ENCODE results near the gene AP3D1. TPM values are rescaled to one million over a fixed set of nuclear protein-coding genes. Genes with fewer than 3 reads are reported as not detected.
"Not testable (repeated sequence)": the region's sequence is repeated elsewhere in the genome, so short reads cannot be mapped to it uniquely, and the experiment has no call there.

AP3D1 gene
- total RNA-seq, 2 donors from 2014 or later = 105 to 137 TPM

DNA sequence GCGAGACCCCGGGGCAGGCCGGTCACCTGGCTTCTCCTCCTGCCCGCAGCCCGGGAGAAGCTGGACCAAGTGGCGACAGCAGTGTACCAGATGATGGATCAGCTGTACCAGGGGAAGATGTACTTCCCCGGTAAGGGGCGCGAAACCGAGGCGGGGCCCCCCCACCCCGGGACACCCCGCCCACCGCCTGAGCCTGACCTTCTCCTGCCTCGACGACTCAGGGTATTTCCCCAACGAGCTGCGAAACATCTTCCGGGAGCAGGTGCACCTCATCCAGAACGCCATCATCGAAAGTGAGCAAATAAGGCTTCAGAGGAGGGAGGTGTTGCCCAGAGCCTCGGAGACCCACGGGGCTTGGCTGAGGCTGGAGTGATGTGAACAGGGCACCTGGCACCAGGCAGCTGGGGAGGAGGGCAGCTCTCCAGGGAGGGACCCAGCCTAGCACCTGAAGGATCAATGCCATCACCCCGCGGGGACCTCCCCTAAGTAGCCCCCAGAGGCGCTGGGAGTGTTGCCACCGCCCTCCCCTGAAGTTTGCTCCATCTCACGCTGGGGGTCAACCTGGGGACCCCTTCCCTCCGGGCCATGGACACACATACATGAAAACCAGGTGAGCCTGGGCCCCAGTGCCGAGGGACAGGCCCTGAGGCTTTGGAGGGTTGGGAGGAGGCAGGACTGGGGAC is 54.0 kb downstream of the AP3D1 start:
- TF ChIP-seq, protein P1, sequence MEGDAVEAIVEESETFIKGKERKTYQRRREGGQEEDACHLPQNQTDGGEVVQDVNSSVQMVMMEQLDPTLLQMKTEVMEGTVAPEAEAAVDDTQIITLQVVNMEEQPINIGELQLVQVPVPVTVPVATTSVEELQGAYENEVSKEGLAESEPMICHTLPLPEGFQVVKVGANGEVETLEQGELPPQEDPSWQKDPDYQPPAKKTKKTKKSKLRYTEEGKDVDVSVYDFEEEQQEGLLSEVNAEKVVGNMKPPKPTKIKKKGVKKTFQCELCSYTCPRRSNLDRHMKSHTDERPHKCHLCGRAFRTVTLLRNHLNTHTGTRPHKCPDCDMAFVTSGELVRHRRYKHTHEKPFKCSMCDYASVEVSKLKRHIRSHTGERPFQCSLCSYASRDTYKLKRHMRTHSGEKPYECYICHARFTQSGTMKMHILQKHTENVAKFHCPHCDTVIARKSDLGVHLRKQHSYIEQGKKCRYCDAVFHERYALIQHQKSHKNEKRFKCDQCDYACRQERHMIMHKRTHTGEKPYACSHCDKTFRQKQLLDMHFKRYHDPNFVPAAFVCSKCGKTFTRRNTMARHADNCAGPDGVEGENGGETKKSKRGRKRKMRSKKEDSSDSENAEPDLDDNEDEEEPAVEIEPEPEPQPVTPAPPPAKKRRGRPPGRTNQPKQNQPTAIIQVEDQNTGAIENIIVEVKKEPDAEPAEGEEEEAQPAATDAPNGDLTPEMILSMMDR (IDR thresholded peaks at IDR 0.05) = no peak
- H3K27ac ChIP-seq = peak overlapping the region; percentile 30
- H3K27me3 ChIP-seq = no peaks in the 10 kb centered on the region
- intact Hi-C loops (cut with DNase I) = no loop called here
- H3K4me3 ChIP-seq = peak overlapping the region; percentile 39
- H3K9me3 ChIP-seq = no peaks in the 10 kb centered on the region
- H3K4me1 ChIP-seq = peaks cover 2% of the 10 kb centered on the region
- H3K36me3 ChIP-seq = no peaks in the 10 kb centered on the region
- no peak for DNase-seq
- peak overlapping the region; percentile 58 to 64 for H3K9ac ChIP-seq (ENCODE audit: low read depth in 2 of 2, low read length in 2 of 2)

DNA sequence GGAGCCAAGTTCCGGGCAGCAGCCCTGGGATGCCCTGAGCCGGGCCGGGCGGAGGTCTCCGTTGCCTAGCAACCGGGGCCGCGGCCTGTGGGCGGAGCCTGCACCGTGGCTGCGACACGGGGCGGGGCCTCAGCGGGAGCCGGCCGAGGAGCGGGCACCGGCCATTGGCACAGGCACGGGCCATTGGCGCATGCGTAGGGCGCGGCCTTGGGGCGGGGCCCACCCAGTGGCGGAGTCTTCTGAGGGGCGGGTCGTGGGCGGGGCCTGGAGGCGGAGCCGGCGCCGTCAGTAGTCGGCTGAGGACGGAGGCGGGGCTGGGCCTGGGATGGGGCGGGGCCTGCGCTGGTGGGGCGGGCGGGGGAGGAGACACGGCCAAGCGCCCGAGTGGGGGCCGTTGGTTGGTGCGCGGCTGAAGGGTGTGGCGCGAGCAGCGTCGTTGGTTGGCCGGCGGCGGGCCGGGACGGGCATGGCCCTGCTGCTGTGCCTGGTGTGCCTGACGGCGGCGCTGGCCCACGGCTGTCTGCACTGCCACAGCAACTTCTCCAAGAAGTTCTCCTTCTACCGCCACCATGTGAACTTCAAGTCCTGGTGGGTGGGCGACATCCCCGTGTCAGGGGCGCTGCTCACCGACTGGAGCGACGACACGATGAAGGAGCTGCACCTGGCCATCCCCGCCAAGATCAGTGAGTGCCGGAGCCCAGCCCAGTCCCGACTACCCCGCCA is 54.7 kb downstream of the AP3D1 start, which contains the start of gene IZUMO4:
IZUMO4 (plus strand) TSS at position 436 of the 723 bp plus-strand sequence; CDS start at position 467, 31 bp downstream.
- Histone ChIP-seq H3K4me1 (peaks cover 2% of the 10 kb centered on the region), H3K36me3 (no peaks in the 10 kb centered on the region), H3K27me3 (no peaks in the 10 kb centered on the region), H3K9me3 (no peaks in the 10 kb centered on the region), H3K27ac (peak within 1 kb of the TSS; percentile 94), H3K9ac (ENCODE audit: low read depth in 2 of 2, low read length in 2 of 2) (peak within 1 kb of the TSS; percentile 60 to 87), H3K4me3 (peak within 1 kb of the TSS; percentile 44)
- DNase-seq = peak; percentile 99
- TF ChIP-seq, protein P1 (IDR thresholded peaks at IDR 0.05) = no peak
- intact Hi-C loops (cut with DNase I) = no loop called here

DNA sequence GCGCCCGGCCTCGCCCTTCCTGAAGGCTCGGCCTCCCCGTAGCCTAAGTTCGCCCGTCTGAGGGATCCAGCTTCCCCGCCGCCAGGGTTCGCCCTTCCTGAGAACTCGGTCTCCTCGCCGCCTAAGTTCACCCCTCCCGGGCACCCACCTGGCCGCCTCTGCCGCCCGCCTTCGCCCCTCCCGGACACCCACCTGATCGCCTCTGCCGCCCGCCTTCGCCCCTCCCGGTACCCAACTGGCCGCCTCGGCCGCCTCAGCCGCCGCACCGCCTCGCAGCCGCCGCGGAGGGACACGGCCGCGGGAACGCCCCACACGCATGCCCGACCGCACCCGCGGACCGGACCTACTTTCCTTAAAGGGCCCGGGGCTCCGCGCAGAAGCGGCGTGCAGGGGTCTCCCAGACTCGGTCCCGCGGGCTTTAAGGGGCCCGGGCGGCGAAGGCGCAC is 55.3 kb downstream of the AP3D1 start, which contains the start of gene MOB3A:
MOB3A (minus strand) TSS at position 293 of the 446 bp plus-strand sequence. CDS start 17,766 bp downstream, outside the sequence.
- H3K36me3 ChIP-seq = no peaks in the 10 kb centered on the region
- H3K27ac ChIP-seq = peak within 1 kb of the TSS; percentile 94
- peaks cover 2% of the 10 kb centered on the region for H3K4me1 ChIP-seq
- TF ChIP-seq, protein P1 (IDR thresholded peaks at IDR 0.05) = peak; percentile 14
- H3K27me3 ChIP-seq = no peaks in the 10 kb centered on the region
- H3K9me3 ChIP-seq = no peaks in the 10 kb centered on the region
- H3K9ac ChIP-seq (ENCODE audit: low read depth in 2 of 2, low read length in 2 of 2) = peak within 1 kb of the TSS; percentile 60 to 87
- DNase-seq = peak; percentile 87
- peak within 1 kb of the TSS; percentile 44 for H3K4me3 ChIP-seq
- intact Hi-C loops (cut with DNase I) = no loop called here

DNA sequence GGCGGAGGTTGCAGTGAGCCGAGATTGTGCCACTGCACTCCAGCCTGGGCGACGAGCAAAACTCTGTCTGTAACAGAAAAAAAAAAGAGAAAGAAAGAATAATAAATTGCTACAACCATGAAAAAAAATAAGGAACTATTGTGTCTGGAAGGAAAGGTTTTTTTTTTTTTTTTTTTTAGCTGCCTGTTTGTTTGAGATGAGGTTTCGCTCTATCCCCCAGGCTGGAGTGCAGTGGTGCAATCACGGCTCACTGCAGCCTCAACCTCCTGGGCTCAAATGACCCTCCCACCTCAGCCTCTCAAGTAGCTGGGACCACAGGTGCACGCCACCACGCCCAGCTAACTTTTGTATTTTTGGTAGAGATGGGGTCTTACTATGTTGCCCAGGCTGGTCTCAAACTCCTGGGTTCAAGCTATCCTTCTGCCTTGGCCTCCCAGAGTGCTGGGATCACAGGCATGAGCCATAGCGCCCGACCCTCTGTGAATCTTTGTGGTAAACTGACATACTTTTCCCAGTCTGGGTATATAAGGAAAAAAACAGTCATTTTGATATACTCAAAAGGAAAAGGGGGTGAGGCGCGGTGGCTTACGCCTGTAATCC is 59.3 kb downstream of the AP3D1 start:
- intact Hi-C loops (cut with DNase I); H3K4me3 ChIP-seq; H3K36me3 ChIP-seq; H3K9ac ChIP-seq (ENCODE audit: low read depth in 2 of 2, low read length in 2 of 2); H3K9me3 ChIP-seq; H3K27me3 ChIP-seq; DNase-seq; H3K4me1 ChIP-seq: not testable (repeated sequence)
- peak overlapping the region; percentile 38 for H3K27ac ChIP-seq

DNA sequence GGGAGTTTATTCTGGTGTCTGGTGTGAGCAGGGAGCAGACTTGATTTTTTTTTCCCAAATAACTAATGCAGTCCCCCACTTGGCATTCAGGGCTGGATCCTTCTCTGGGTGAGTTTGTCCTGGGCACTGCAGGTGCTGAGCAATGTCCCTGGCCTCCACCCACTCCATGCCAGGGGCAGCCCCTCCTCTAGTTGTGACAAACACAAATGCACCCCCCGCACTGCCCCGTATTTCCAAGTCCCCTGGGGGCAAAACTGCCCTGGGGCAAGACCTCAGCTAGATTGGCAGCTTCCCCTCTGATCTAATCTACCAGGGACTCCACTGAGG is 61.7 kb downstream of the AP3D1 start:
- TF ChIP-seq, protein P1 (IDR thresholded peaks at IDR 0.05) = no peak
- peaks cover 7% of the 10 kb centered on the region for H3K4me1 ChIP-seq
- DNase-seq = no peak
- peak overlapping the region; percentile 48 for H3K27ac ChIP-seq
- intact Hi-C loops (cut with DNase I) = no loop called here
- H3K36me3 ChIP-seq = no peaks in the 10 kb centered on the region
- H3K4me3 ChIP-seq = no peak overlapping the region
- no peaks in the 10 kb centered on the region for H3K27me3 ChIP-seq
- peak overlapping the region in 1 of 2 donors; percentile 61 for H3K9ac ChIP-seq (ENCODE audit: low read depth in 2 of 2, low read length in 2 of 2)
- no peaks in the 10 kb centered on the region for H3K9me3 ChIP-seq

Measured in colonic mucosa (tissue), 4 donors.